Ascending aorta (tissue), 2 donors: ENCODE measurements around the gene TNFRSF4. TPM values are rescaled to one million over a fixed set of nuclear protein-coding genes. Genes with fewer than 3 reads are reported as not detected.

Source experiments
- DNase-seq, 2 donors: peaks; one replicate each; pipeline ENCODE4 v3.0.0-alpha.2; 2019; ENCODE audit warnings: low spot score in 2 of 2
- H3K27ac ChIP-seq, 2 donors: fragments of 200-600 bp; sonication (generic); one replicate each; pipeline ENCODE4 v1.5.1; 2016 to 2017; ENCODE audit warnings: mild to moderate bottlenecking in 1 of 2
- H3K27me3 ChIP-seq: fragments of 200-600 bp; sonication (generic); one replicate; pipeline ENCODE4 v1.5.1; 2017
- H3K36me3 ChIP-seq, 2 donors: fragments of 200-600 bp; sonication (generic); one replicate each; pipeline ENCODE4 v1.5.1; 2016
- H3K4me1 ChIP-seq, 2 donors: fragments of 200-600 bp; sonication (generic); one replicate each; pipeline ENCODE4 v1.5.1; 2016 to 2017; ENCODE audit warnings: mild to moderate bottlenecking in 1 of 2
- H3K4me3 ChIP-seq, 2 donors: fragments of 200-600 bp; sonication (generic); one replicate each; pipeline ENCODE4 v1.5.1; 2016 to 2017; ENCODE audit warnings: mild to moderate bottlenecking in 1 of 2
- H3K9me3 ChIP-seq, 2 donors: fragments of 200-600 bp; sonication (generic); one replicate each; pipeline ENCODE4 v1.5.1; 2016
- intact Hi-C: fragments of 100-400 bp; cut with DNase I; formaldehyde crosslinking; loops from one replicate; pipeline ENCODE4 v1.15.1; 2023
- total RNA-seq: library from RNA; depleted of rRNA; stranded (reverse); fragments of >200 nt; gene quantifications from one replicate; pipeline ENCODE4 v1.1.0, GENCODE V29; 2016
- TF ChIP-seq, protein P1 (sequence below), 3 experiments: fragments of 200-600 bp in 2 of 3; fragments of 450-650 bp in 1 of 3; sonication (generic) in 2 of 3; IDR thresholded peaks; one replicate each; pipeline ENCODE4 v1.5.1; 2016 to 2019; ENCODE audit warnings: antibody characterized with exemption in 3 of 3, mild to moderate bottlenecking in 1 of 3, moderate library complexity in 1 of 3

TNFRSF4 gene
- total RNA-seq, 1 donor from 2014 or later: 4.8 TPM

DNA sequence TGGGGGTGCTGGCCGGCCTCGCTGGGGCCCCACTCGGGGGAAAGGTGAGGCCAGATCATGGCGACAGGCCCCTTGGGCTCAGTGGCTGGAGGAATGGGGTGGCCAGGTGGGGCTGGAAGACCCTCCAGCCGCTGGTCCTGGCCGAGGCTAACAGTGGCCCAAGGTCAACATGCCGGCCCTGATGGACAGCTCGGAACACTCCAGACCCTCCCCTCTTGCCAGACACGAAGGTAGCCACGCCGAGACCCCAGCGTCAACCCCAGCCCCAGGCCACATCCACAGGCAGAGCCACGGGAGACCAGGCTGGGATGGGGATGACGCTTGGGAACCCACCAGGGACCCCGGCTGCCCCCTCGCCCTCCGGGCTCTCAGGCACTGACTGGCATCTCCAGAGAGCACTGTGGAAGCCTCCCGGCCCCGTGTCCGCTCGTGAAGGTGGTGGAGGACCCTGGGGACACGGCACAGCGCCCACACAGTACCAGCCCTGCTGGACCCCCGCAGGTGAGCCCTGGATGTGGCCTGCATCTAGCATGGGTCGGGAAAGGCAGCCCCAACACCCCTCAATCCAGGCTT, 33.5 kb upstream of the TNFRSF4 start:
- Histone ChIP-seq H3K4me3 (no peak overlapping the region), H3K4me1 (peaks cover 0 to 3% of the 10 kb centered on the region in 2 donors), H3K27me3 (no peaks in the 10 kb centered on the region), H3K9me3 (no peaks in the 10 kb centered on the region), H3K27ac (no peak overlapping the region), H3K36me3 (peaks cover under 1 to 4% of the 10 kb centered on the region in 2 donors)
- DNase-seq: no peak
- TF ChIP-seq, protein P1, sequence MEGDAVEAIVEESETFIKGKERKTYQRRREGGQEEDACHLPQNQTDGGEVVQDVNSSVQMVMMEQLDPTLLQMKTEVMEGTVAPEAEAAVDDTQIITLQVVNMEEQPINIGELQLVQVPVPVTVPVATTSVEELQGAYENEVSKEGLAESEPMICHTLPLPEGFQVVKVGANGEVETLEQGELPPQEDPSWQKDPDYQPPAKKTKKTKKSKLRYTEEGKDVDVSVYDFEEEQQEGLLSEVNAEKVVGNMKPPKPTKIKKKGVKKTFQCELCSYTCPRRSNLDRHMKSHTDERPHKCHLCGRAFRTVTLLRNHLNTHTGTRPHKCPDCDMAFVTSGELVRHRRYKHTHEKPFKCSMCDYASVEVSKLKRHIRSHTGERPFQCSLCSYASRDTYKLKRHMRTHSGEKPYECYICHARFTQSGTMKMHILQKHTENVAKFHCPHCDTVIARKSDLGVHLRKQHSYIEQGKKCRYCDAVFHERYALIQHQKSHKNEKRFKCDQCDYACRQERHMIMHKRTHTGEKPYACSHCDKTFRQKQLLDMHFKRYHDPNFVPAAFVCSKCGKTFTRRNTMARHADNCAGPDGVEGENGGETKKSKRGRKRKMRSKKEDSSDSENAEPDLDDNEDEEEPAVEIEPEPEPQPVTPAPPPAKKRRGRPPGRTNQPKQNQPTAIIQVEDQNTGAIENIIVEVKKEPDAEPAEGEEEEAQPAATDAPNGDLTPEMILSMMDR (IDR thresholded peaks at IDR 0.05): no peak
- intact Hi-C loops: no loop called here

DNA sequence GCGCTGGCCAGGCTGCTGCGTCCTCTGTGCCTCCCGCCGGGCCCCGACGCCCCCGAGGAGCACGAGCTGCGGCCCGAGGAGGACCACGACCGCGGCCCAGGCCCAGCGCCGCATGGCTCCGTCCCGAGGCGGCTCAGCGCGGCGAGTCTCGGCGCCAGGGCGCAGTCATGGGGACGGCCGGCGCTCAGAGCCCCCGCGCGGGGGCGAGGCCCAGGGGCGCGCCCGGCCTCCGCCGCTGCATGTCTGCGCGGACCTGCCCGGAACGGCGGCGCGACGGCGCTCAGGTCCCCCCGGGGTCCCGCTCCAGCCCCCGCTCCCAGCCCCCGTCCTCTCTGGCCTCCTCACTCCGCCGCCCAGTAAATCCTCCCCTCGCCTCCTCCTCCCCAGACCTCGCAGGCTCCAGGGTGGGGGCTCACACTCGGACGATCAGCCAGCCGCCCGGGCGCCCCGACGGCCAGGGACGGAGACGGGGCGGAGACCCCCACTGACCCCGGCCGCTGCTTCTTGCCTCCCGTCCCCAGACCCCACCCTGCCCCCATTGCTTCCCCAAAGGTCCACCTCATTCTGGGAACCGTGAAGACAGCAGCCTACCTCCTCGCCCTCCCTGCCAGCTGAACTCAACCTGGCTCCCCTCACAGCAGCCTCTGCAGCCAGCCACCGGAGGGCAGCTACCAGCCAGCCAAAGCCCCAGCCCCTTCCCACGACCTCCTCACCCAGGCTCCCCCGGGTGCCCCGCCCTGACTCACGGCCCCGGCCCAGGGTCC, 32.8 kb upstream of the TNFRSF4 start, which contains the start of gene C1QTNF12:
C1QTNF12 (minus strand) TSS at position 146 of the 764 bp plus-strand sequence; CDS start at position 114, 32 bp downstream.
- H3K36me3 ChIP-seq: no peaks in the 10 kb centered on the region
- intact Hi-C loops: no loop called here
- no peak within 1 kb of the TSS for H3K4me3 ChIP-seq
- no peaks in the 10 kb centered on the region for H3K27me3 ChIP-seq
- H3K4me1 ChIP-seq: peaks cover 0 to 3% of the 10 kb centered on the region in 2 donors
- DNase-seq: no peak
- TF ChIP-seq, protein P1 (IDR thresholded peaks at IDR 0.05): no peak
- H3K9me3 ChIP-seq: no peaks in the 10 kb centered on the region
- H3K27ac ChIP-seq: no peak within 1 kb of the TSS

DNA sequence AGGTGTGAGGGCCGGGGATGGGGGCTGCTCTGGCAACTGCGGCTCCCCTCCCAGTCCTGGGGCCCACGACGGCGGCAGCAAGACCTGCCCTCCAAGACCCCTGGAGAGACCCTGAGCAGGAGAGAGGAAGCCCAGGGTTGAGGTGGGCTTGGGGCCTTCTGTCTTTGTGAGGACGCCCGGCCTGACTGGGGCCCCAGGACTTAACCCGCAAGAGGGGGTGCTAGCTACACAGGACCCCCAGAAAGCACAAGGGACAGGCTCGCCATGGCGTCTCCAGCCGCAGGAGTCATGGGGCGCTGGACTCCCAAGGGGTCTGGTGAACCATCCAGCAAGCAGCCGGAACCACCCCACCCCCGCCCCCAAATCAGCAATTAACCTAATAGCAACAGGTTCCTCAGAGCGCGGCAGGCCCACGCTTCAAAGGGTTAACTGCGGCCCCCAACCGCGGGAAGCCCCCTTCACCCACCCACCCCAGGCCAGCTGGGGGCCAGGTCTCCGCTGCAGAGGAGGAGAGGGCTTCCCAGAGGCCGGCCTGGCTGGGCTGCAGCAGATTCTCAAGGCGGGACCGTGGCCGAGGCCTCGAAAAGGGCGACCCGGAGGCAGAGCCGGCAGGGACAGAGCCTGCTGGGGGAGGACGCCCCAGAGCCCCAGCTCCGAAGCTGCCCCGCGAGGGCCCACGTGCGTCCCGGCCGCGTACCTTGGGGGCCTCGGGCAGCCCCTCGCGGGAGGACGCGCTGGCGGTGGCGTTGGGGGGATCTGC, 32.0 kb upstream of the TNFRSF4 start:
- Histone ChIP-seq H3K36me3 (no peaks in the 10 kb centered on the region), H3K4me3 (no peak overlapping the region)

DNA sequence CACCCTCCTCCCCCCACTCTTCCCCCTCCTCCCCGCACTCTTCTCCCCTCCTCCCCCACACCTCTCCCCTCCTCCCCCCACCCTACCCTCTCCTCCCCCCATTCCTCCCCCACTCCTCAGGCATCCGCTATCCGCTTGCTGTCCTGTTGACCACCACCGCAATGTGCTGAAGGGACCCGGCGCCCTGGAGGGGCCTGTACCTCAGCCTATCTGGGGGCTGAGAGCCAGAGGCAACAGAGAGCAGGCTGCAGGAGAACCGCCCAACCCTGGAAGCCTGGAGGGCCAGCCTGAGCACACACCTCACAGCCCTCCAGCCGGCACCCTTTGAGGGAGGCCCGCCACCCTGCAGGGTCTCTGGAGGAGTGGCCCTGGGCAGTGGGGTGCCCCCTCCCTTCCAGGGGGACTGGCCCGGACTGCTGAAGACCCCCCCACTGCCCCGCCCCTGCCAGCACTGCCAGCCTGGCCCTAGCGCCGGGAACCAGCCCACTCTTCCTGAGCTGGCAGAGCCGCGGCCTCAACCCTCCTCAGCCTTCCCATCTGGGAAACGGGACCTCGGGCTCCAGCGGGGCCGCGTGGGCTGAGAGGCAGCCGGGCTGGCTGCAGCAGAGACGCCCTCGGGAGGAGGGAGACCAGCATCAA, 31.3 kb upstream of the TNFRSF4 start:
- DNase-seq: no peak
- intact Hi-C loops: no loop called here
- TF ChIP-seq, protein P1 (IDR thresholded peaks at IDR 0.05): no peak
- Histone ChIP-seq H3K27ac (no peak overlapping the region), H3K27me3 (no peaks in the 10 kb centered on the region), H3K4me1 (peaks cover 0 to 3% of the 10 kb centered on the region in 2 donors), H3K4me3 (no peak overlapping the region), H3K9me3 (no peaks in the 10 kb centered on the region), H3K36me3 (no peaks in the 10 kb centered on the region)

More for the DNA sequence above, 32.0 kb upstream of the TNFRSF4 start:
- TF ChIP-seq, protein P1 (IDR thresholded peaks at IDR 0.05): no peak
- peaks cover 0 to 3% of the 10 kb centered on the region in 2 donors for H3K4me1 ChIP-seq
- intact Hi-C loops: no loop called here
- H3K9me3 ChIP-seq: no peaks in the 10 kb centered on the region
- H3K27ac ChIP-seq: no peak overlapping the region
- DNase-seq: no peak
- no peaks in the 10 kb centered on the region for H3K27me3 ChIP-seq

DNA sequence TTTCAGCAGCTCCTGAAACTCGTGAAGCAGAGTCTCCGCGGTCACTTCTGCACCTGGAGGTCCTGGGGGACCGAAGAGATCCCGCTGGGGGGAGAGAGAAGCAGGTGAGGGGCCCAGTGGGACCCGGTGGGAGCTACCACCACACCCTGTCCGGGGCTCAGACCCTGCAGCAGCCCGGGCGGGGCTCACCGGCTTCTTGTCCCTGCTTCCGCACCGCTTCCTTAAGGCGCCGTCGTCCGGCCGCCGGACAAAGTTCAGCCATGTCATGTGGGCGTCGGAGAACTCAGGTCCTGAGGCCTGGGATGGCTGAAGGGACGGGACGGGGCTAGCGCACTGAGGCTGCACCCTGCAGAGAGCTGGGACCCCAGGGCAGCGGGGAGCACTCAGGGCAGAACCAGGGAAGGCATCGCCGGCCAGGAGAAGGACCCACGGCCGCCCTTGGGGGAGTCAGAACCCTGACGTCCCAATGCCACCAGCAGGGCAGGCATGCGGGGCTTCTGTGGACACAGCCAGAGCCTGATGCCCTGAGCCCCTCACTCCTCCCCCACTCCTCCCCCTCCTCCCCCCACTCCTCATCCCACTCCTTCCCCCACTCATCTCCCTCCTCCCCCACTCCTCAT, 30.3 kb upstream of the TNFRSF4 start:
- TF ChIP-seq, protein P1 (IDR thresholded peaks at IDR 0.05): no peak
- H3K4me1 ChIP-seq: peaks cover 0 to 3% of the 10 kb centered on the region in 2 donors
- no peaks in the 10 kb centered on the region for H3K9me3 ChIP-seq
- H3K27me3 ChIP-seq: no peaks in the 10 kb centered on the region
- no peak overlapping the region for H3K27ac ChIP-seq
- H3K36me3 ChIP-seq: no peaks in the 10 kb centered on the region
- DNase-seq: no peak
- H3K4me3 ChIP-seq: no peak overlapping the region
- intact Hi-C loops: no loop called here
